HG02973 (cell line): ENCODE results near the gene KLHL30.

ENCODE experiments used
- ATAC-seq: cut with Tn5 transposase; IDR thresholded peaks from one replicate; pipeline ENCODE4 v1.9.1; 2021; ENCODE audit warnings: moderate library complexity; ENCODE audit not compliant: unreplicated experiment

KLHL30 gene

DNA sequence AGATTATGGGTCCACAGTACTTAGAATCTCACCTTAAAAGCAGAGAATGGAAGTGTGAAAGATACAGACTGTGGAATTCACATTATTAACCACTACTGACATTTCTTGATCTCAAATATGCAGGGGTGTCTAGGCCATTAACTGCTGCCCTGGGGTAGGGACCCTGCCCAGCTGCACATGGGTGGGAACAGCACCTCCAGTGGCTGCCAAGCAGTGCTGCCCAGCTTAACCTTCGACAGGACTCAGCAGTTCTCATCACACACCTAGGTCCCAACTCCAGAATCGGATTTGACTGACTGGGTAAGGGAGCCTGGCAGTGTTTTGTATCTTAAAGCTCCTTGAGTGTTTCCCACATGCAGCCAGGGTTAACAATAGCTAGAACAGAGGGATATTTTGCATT, 35.2 kb downstream of the KLHL30 start:
- no peak for ATAC-seq

GRCh38 chr2:238174291-238174690, 35.8 kb downstream of the KLHL30 start:
- ATAC-seq, result no peak

DNA sequence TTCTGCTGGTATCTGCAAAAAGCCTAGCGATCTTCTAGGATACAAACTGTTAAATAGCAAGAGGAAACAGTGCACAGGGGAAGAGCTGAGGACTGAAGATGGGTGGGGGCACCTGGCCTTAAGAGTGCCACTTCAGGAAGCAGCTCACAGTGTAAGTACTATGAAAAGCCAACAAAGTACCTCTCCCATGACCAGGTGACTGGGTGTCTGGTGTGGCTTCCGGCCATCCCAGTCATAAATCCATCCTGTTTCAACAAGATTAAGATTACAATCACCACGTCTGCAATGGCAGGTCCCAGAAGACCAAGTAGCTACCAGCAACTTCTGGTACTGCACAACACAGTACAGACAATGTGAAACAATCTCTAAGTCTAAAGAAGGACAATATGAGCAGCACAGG, 36.2 kb downstream of the KLHL30 start:
- no peak for ATAC-seq

- no peak for ATAC-seq
These were observed 38.1 kb downstream of the KLHL30 start for GRCh38 chr2:238176613-238177012.

DNA sequence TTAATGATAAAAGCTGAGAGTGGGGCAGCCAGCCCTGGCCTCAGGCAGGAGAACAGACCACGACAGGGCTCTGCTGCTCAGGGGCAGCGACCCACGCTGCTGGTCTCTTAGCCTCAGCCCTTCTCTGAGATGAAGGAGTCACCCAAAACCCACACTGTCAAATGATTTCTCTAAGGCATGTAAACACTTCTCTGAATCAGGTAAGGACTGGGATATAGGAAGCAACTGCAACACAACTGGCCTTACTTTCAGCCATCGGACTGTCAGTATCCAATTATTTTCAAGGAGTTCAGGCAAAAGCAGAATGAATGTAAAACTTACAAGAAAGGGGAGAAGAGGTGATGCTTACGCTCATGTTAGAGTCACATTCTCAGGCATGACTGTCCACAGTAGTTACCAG, 42.1 kb downstream of the KLHL30 start:
- ATAC-seq, result no peak

DNA sequence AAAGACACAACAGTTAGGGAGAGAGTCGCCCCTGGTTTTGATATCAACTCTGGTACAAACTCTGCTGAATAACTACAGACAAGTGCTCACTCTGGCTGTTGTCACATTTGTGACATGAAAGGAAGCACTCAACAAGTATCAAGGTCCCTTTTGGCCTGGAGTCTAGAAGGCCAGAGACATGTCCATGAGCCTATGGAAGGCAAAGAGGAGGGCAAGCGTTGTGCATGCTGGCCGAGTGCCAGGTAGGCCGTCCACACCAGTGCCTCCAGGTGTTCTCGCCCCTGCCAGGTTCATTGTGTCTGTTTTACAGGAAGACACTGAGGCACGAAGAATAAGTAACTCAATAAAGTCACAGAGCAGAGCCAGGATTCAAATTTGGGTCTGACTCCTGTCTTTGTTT, 43.9 kb downstream of the KLHL30 start:
- ATAC-seq, result no peak

DNA sequence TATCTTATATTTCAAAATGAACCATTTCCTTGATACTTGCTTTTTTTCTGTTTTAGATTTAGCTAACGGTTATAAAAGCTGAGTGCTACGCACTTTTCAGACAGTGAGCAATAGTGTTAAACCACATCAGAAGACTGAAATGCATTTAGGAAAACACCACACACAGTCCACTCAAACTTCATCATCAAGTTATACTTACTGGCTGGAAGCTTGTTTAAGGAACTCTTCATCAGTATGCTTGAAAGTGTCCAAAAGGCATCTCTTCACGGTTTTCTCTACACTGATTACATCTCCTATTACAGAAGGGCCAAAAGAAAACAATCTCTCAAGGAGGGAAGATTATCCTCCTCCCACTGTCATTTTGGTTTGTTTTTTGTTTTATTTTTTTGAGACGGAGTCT, 45.4 kb downstream of the KLHL30 start:
- no peak for ATAC-seq

- ATAC-seq, result no peak
These were observed 49.4 kb downstream of the KLHL30 start for GRCh38 chr2:238187618-238188548.

GRCh38 chr2:238190445-238190844, 52.0 kb downstream of the KLHL30 start:
- no peak for ATAC-seq
